Urinary bladder (tissue), 4 donors: ENCODE data around the gene ZYX. TPM values are rescaled to one million over a fixed set of nuclear protein-coding genes. Genes with fewer than 3 reads are reported as not detected.

Source experiments
- DNase-seq: peaks from one replicate; pipeline ENCODE4 v3.0.0-alpha.2; 2015; ENCODE audit errors: extremely low spot score
- H3K27ac ChIP-seq: one replicate; pipeline ENCODE4 v1.5.1; 2013; ENCODE audit warnings: low read depth, mild to moderate bottlenecking, moderate library complexity
- H3K36me3 ChIP-seq: one replicate; pipeline ENCODE4 v1.6.1; 2013; ENCODE audit warnings: mild to moderate bottlenecking, moderate library complexity; ENCODE audit not compliant: insufficient read depth
- H3K4me1 ChIP-seq: one replicate; pipeline ENCODE4 v1.6.1; 2013; ENCODE audit warnings: mild to moderate bottlenecking, moderate library complexity; ENCODE audit not compliant: insufficient read depth
- H3K4me3 ChIP-seq: one replicate; pipeline ENCODE4 v1.5.1; 2013; ENCODE audit warnings: low read depth, low read length
- WGBS: extraction: QIAGEN DNeasy Blood & Tissue Kit; methylation state at CpG from one replicate; pipeline ENCODE4 v1.1.7; 2013; 5-methylcytosine and 5-hydroxymethylcytosine counted together
- polyA plus RNA-seq: library from polyadenylated mRNA; stranded (reverse); fragments of 200-250 nt; gene quantifications from one replicate; pipeline ENCODE4 v1.2.3, GENCODE V29; 2013
- total RNA-seq: library from RNA; depleted of rRNA; stranded (reverse); fragments of >200 nt; gene quantifications from one replicate; pipeline ENCODE4 v1.2.3, GENCODE V29; 2014
- donor health status: healthy with polysubstance abuse.
- donor health status: healthy.

ZYX gene
- total and polyA plus RNA-seq, 2 donors = 37.9 to 386 TPM

GRCh38 chr7:143355450-143356385 lies 25.4 kb upstream of the ZYX start:
- Histone ChIP-seq H3K4me1 (no peaks in the 10 kb centered on the region), H3K36me3 (no peaks in the 10 kb centered on the region), H3K4me3 (no peak overlapping the region), H3K27ac (no peak overlapping the region)
- DNase-seq = no peak
- 89% methylated on average over 16 of the region's 16 CpGs for WGBS

GRCh38 chr7:143356414-143357050 lies 24.6 kb upstream of the ZYX start:
- no peaks in the 10 kb centered on the region for H3K36me3 ChIP-seq
- no peak overlapping the region for H3K4me3 ChIP-seq
- H3K27ac ChIP-seq = no peak overlapping the region
- DNase-seq = no peak
- H3K4me1 ChIP-seq = no peaks in the 10 kb centered on the region
- 96% methylated on average over 13 of the region's 13 CpGs for WGBS

- no peak for DNase-seq
- no peak overlapping the region for H3K27ac ChIP-seq
- no peaks in the 10 kb centered on the region for H3K36me3 ChIP-seq
- WGBS = 91% methylated on average over 12 of the region's 12 CpGs
- no peak overlapping the region for H3K4me3 ChIP-seq
- no peaks in the 10 kb centered on the region for H3K4me1 ChIP-seq
Observed at GRCh38 chr7:143358626-143359025, 22.5 kb upstream of the ZYX start.

GRCh38 chr7:143359771-143360353 lies 21.3 kb upstream of the ZYX start:
- Histone ChIP-seq H3K27ac (no peak overlapping the region), H3K4me3 (no peak overlapping the region), H3K36me3 (no peaks in the 10 kb centered on the region), H3K4me1 (no peaks in the 10 kb centered on the region)
- 87% methylated on average over 11 of the region's 11 CpGs for WGBS
- no peak for DNase-seq

GRCh38 chr7:143360788-143361551 lies 20.2 kb upstream of the ZYX start:
- Histone ChIP-seq H3K4me1 (no peaks in the 10 kb centered on the region), H3K4me3 (peak overlapping the region; percentile 71), H3K27ac (no peak overlapping the region), H3K36me3 (no peaks in the 10 kb centered on the region)
- no peak for DNase-seq
- 37% methylated on average over 19 of the region's 19 CpGs for WGBS

- 4% methylated on average over 46 of the region's 46 CpGs for WGBS
- Histone ChIP-seq H3K27ac (no peak overlapping the region), H3K4me3 (peak overlapping the region; percentile 71), H3K4me1 (no peaks in the 10 kb centered on the region), H3K36me3 (no peaks in the 10 kb centered on the region)
- no peak for DNase-seq
Observed at GRCh38 chr7:143361552-143362130, 19.5 kb upstream of the ZYX start.

GRCh38 chr7:143362131-143363015 lies 18.8 kb upstream of the ZYX start, which contains the start of gene FAM131B:
Gene FAM131B, minus strand, starts transcription at chr7:143362713. Its CDS starts 110 bp downstream, at chr7:143362603.
- H3K4me1 ChIP-seq = no peaks in the 10 kb centered on the region
- peak within 1 kb of the TSS; percentile 71 for H3K4me3 ChIP-seq
- H3K36me3 ChIP-seq = no peaks in the 10 kb centered on the region
- no peak within 1 kb of the TSS for H3K27ac ChIP-seq
- WGBS = under 1% methylated on average over 106 of the region's 112 CpGs
- no peak for DNase-seq

GRCh38 chr7:143363016-143363937 lies 17.9 kb upstream of the ZYX start:
- 52% methylated on average over 19 of the region's 19 CpGs for WGBS
- no peaks in the 10 kb centered on the region for H3K4me1 ChIP-seq
- H3K27ac ChIP-seq = no peak overlapping the region
- peak overlapping the region; percentile 71 for H3K4me3 ChIP-seq
- DNase-seq = no peak
- no peaks in the 10 kb centered on the region for H3K36me3 ChIP-seq

- no peak for DNase-seq
- Histone ChIP-seq H3K4me1 (no peaks in the 10 kb centered on the region), H3K27ac (no peak overlapping the region), H3K36me3 (no peaks in the 10 kb centered on the region), H3K4me3 (no peak overlapping the region)
- 83% methylated on average over 4 of the region's 4 CpGs for WGBS
Observed at GRCh38 chr7:143367972-143368371, 13.2 kb upstream of the ZYX start.

- 90% methylated on average over 1 of the region's 1 CpG for WGBS
- no peak for DNase-seq
- H3K4me1 ChIP-seq = no peaks in the 10 kb centered on the region
- no peak overlapping the region for H3K27ac ChIP-seq
- H3K36me3 ChIP-seq = no peaks in the 10 kb centered on the region
- H3K4me3 ChIP-seq = no peak overlapping the region
Observed at GRCh38 chr7:143368387-143368786, 12.8 kb upstream of the ZYX start.

GRCh38 chr7:143369678-143370651 lies 11.2 kb upstream of the ZYX start:
- 75% methylated on average over 12 of the region's 12 CpGs for WGBS
- Histone ChIP-seq H3K4me3 (no peak overlapping the region), H3K36me3 (no peaks in the 10 kb centered on the region), H3K4me1 (no peaks in the 10 kb centered on the region), H3K27ac (no peak overlapping the region)
- no peak for DNase-seq
